HG03066 (cell line): ENCODE results near the gene NUDCD2.
"Not testable (repeated sequence)": the region's sequence is repeated elsewhere in the genome, so short reads cannot be mapped to it uniquely, and the experiment has no call there.

Source experiments
- ATAC-seq: cut with Tn5 transposase; IDR thresholded peaks from one replicate; pipeline ENCODE4 v1.9.1; 2021; ENCODE audit warnings: low read depth; ENCODE audit not compliant: unreplicated experiment

Gene NUDCD2

GRCh38 chr5:163473635-163474243 is 13.8 kb upstream of the NUDCD2 start:
- no peak for ATAC-seq

- ATAC-seq = no peak
These were observed 7.8 kb upstream of the NUDCD2 start for GRCh38 chr5:163467682-163468081.

GRCh38 chr5:163463063-163463435 is 3.1 kb upstream of the NUDCD2 start:
- ATAC-seq = no peak

GRCh38 chr5:163460562-163461171 is 765 bp upstream of the NUDCD2 start, which contains the start of gene HMMR:
Gene HMMR (plus strand): TSS chr5:163460632. CDS start chr5:163460693, 61 bp downstream.
- ATAC-seq = no peak

- peak; percentile 3 for ATAC-seq
These were observed 462 bp downstream of the NUDCD2 start for GRCh38 chr5:163459462-163459818.

GRCh38 chr5:163458778-163459385 is 1.0 kb downstream of the NUDCD2 start:
- no peak for ATAC-seq

- no peak for ATAC-seq
These were observed 3.1 kb downstream of the NUDCD2 start for GRCh38 chr5:163456840-163457239.

GRCh38 chr5:163456029-163456589 is 3.8 kb downstream of the NUDCD2 start:
- ATAC-seq = no peak

GRCh38 chr5:163455406-163455805 is 4.5 kb downstream of the NUDCD2 start:
- not testable (repeated sequence) for ATAC-seq

GRCh38 chr5:163453705-163454104 is 6.2 kb downstream of the NUDCD2 start:
- no peak for ATAC-seq

- no peak for ATAC-seq
These were observed 8.4 kb downstream of the NUDCD2 start for GRCh38 chr5:163451489-163451888.

- ATAC-seq = no peak
These were observed 11.4 kb downstream of the NUDCD2 start for GRCh38 chr5:163448491-163448890.

- no peak for ATAC-seq
These were observed 12.0 kb downstream of the NUDCD2 start for GRCh38 chr5:163447875-163448274.

GRCh38 chr5:163447191-163447590 is 12.7 kb downstream of the NUDCD2 start:
- no peak for ATAC-seq

- no peak for ATAC-seq
These were observed 14.6 kb downstream of the NUDCD2 start for GRCh38 chr5:163445345-163445744.

GRCh38 chr5:163444526-163444925 is 15.4 kb downstream of the NUDCD2 start:
- ATAC-seq = no peak

GRCh38 chr5:163440954-163441353 is 18.9 kb downstream of the NUDCD2 start:
- no peak for ATAC-seq

- ATAC-seq = no peak
These were observed 20.8 kb downstream of the NUDCD2 start for GRCh38 chr5:163439092-163439425.

GRCh38 chr5:163437309-163438182 is 22.4 kb downstream of the NUDCD2 start, which contains the start of gene CCNG1:
Gene CCNG1 (plus strand): TSS chr5:163437595. CDS start chr5:163439257, 1,662 bp downstream.
- peak; percentile 94 for ATAC-seq

- ATAC-seq = no peak
These were observed 22.9 kb downstream of the NUDCD2 start for GRCh38 chr5:163437011-163437308.

GRCh38 chr5:163436515-163436914 is 23.4 kb downstream of the NUDCD2 start:
- no peak for ATAC-seq
